ENCODE data around the gene SLIT2.

The SLIT2 gene

GRCh38 chr4:20251796-20252655 lies at the start of gene SLIT2:
Gene SLIT2, plus strand, starts transcription at chr4:20251905. Its CDS starts 1,911 bp downstream, at chr4:20253816.
- no peak for DNase-seq

GRCh38 chr4:20203508-20203907 lies 48.2 kb upstream of the SLIT2 start:
- DNase-seq, result no peak

- no peak for DNase-seq
These were observed 34.2 kb upstream of the SLIT2 start for GRCh38 chr4:20217521-20217920.

- DNase-seq, result no peak
These were observed 33.8 kb upstream of the SLIT2 start for GRCh38 chr4:20217951-20218350.

- DNase-seq, result no peak
These were observed 32.2 kb upstream of the SLIT2 start for GRCh38 chr4:20219521-20219920.

- no peak for DNase-seq
These were observed 13.7 kb upstream of the SLIT2 start for GRCh38 chr4:20237894-20238537.

- DNase-seq, result no peak
These were observed 3.5 kb upstream of the SLIT2 start for GRCh38 chr4:20248155-20248558.

GRCh38 chr4:20249333-20249732 lies 2.4 kb upstream of the SLIT2 start:
- DNase-seq, result no peak

- DNase-seq, result no peak
These were observed 492 bp upstream of the SLIT2 start for GRCh38 chr4:20251031-20251795.

GRCh38 chr4:20252656-20253282 lies 1.1 kb downstream of the SLIT2 start:
- DNase-seq, result no peak

- no peak for DNase-seq
These were observed 1.6 kb downstream of the SLIT2 start for GRCh38 chr4:20253283-20253734.

- DNase-seq, result no peak
These were observed 2.2 kb downstream of the SLIT2 start for GRCh38 chr4:20253735-20254409.

- no peak for DNase-seq
These were observed 3.0 kb downstream of the SLIT2 start for GRCh38 chr4:20254511-20255250.

GRCh38 chr4:20255251-20255586 lies 3.5 kb downstream of the SLIT2 start:
- no peak for DNase-seq

GRCh38 chr4:20255823-20256222 lies 4.1 kb downstream of the SLIT2 start:
- no peak for DNase-seq

GRCh38 chr4:20256381-20256881 lies 4.7 kb downstream of the SLIT2 start:
- no peak for DNase-seq

GRCh38 chr4:20259707-20260106 lies 8.0 kb downstream of the SLIT2 start:
- no peak for DNase-seq

GRCh38 chr4:20260821-20261220 lies 9.1 kb downstream of the SLIT2 start:
- no peak for DNase-seq

GRCh38 chr4:20262221-20262620 lies 10.5 kb downstream of the SLIT2 start:
- no peak for DNase-seq

GRCh38 chr4:20264688-20265087 lies 13.0 kb downstream of the SLIT2 start:
- no peak for DNase-seq

GRCh38 chr4:20265726-20266125 lies 14.0 kb downstream of the SLIT2 start:
- DNase-seq, result no peak

Measured in GDM1 (cell line).